Progenitor cell of endocrine pancreas (in vitro differentiated cells): Measurements from ENCODE around the gene GLIS1. TPM values are rescaled to one million over a fixed set of nuclear protein-coding genes. Genes with fewer than 3 reads are reported as not detected.

ENCODE experiments used
- DNase-seq: peaks from one replicate; pipeline ENCODE4 v3.0.0; 2021; ENCODE audit warnings: low spot score; ENCODE audit not compliant: unreplicated experiment
- H3K27ac Mint-ChIP-seq: 2 replicates; pipeline ENCODE4 v1.8.0; 2021; ENCODE audit warnings: mild to moderate bottlenecking, moderate library complexity, mixed read lengths
- H3K27me3 Mint-ChIP-seq: 2 replicates; pipeline ENCODE4 v1.8.0; 2021; ENCODE audit warnings: mixed read lengths
- H3K36me3 Mint-ChIP-seq: 2 replicates; pipeline ENCODE4 v1.8.0; 2022; ENCODE audit warnings: mixed read lengths; ENCODE audit not compliant: insufficient read depth
- H3K4me1 Mint-ChIP-seq: 2 replicates; pipeline ENCODE4 v1.8.0; 2021; ENCODE audit warnings: low read depth, mixed read lengths
- H3K4me3 Mint-ChIP-seq: 2 replicates; pipeline ENCODE4 v1.8.0; 2021; ENCODE audit warnings: low read depth, mild to moderate bottlenecking, moderate library complexity, mixed read lengths
- H3K9me3 Mint-ChIP-seq: 2 replicates; pipeline ENCODE4 v1.8.0; 2021; ENCODE audit warnings: low read depth, mixed read lengths
- total RNA-seq: library from RNA; stranded (reverse); gene quantifications from 2 replicates; pipeline ENCODE4 v1.2.1, GENCODE V29; 2021
- TF ChIP-seq, protein P1 (sequence below): fragments of 200-600 bp; sonication (generic); IDR thresholded peaks from one replicate; pipeline ENCODE4 v1.5.0; 2021; ENCODE audit warnings: antibody characterized with exemption, mild to moderate bottlenecking; ENCODE audit not compliant: unreplicated experiment

GLIS1 gene
- total RNA-seq, 1 donor from 2014 or later = not detected

DNA sequence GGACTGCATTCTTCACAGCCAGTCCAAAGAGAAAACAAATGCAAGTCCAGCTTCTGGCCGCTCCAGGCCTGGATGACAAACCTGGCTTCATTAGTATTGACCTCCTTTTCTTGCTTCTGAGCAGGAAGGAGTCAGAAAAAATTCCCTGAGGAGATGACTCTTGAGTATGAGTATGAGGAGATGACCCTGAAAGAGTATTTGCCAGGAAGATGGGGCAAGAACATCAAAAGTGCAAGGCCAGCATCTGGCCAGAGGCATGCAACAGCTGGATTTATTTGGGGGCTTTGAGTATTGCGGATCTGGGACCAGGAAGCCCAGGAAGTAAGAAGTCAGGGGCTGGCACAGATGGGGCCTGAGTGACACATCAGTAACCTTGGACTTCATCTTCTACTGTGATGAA lies 113.9 kb downstream of the GLIS1 start:
- H3K27me3 Mint-ChIP-seq = peaks cover 16% of the 10 kb centered on the region
- H3K4me1 Mint-ChIP-seq = peaks cover 2% of the 10 kb centered on the region
- TF ChIP-seq, protein P1, sequence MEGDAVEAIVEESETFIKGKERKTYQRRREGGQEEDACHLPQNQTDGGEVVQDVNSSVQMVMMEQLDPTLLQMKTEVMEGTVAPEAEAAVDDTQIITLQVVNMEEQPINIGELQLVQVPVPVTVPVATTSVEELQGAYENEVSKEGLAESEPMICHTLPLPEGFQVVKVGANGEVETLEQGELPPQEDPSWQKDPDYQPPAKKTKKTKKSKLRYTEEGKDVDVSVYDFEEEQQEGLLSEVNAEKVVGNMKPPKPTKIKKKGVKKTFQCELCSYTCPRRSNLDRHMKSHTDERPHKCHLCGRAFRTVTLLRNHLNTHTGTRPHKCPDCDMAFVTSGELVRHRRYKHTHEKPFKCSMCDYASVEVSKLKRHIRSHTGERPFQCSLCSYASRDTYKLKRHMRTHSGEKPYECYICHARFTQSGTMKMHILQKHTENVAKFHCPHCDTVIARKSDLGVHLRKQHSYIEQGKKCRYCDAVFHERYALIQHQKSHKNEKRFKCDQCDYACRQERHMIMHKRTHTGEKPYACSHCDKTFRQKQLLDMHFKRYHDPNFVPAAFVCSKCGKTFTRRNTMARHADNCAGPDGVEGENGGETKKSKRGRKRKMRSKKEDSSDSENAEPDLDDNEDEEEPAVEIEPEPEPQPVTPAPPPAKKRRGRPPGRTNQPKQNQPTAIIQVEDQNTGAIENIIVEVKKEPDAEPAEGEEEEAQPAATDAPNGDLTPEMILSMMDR = no peak
- no peak for DNase-seq
- H3K27ac Mint-ChIP-seq = no peak overlapping the region
- H3K4me3 Mint-ChIP-seq = no peak overlapping the region
- H3K9me3 Mint-ChIP-seq = no peaks in the 10 kb centered on the region
- H3K36me3 Mint-ChIP-seq = no peaks in the 10 kb centered on the region

DNA sequence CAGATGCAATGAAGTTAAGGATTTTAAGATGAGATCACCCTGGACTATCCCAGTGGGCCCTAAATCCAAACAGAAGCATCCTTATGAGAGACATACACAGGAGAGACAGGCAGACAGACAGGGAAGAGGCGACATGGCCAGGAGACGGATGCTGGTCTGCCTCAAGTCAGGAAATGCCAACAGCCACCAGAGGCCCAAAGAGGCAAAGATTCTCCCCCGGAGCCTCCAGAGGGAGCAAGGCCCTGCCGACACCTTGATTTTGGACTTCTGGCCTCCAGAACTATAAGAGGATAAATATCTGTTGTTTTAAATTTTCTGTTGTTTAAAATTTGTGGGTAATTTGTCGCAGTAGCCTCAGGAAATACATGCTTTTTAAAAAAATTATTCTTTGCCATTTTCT lies 116.4 kb downstream of the GLIS1 start:
- no peak for DNase-seq
- Mint-ChIP-seq H3K36me3 (no peaks in the 10 kb centered on the region), H3K27me3 (peaks cover 8% of the 10 kb centered on the region), H3K27ac (no peak overlapping the region), H3K4me1 (peaks cover 2% of the 10 kb centered on the region), H3K9me3 (no peaks in the 10 kb centered on the region), H3K4me3 (no peak overlapping the region)
- TF ChIP-seq, protein P1 = no peak

DNA sequence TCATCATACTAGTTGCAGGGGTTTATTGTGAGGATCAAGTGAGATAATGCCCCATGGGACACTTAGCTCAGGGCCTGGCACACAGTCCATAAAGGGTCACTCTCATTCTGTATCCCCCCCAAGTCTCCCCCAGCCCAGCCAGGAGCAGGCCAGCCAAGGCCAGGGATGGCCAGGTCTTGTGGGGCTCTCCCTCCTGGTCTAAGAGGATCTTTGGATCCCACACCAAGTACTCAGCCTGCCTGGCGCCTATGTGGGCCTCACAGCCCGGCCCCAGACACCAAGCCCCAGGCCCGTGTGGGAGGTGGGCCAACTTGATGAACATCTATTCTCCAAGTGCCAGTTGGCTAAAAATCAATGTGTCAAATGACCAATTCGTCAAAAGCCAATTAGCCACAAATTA lies 117.8 kb downstream of the GLIS1 start:
- TF ChIP-seq, protein P1 = no peak
- H3K27me3 Mint-ChIP-seq = no peaks in the 10 kb centered on the region
- DNase-seq = no peak
- no peak overlapping the region for H3K27ac Mint-ChIP-seq
- H3K4me3 Mint-ChIP-seq = no peak overlapping the region
- H3K4me1 Mint-ChIP-seq = peaks cover 2% of the 10 kb centered on the region
- no peaks in the 10 kb centered on the region for H3K9me3 Mint-ChIP-seq
- no peaks in the 10 kb centered on the region for H3K36me3 Mint-ChIP-seq

DNA sequence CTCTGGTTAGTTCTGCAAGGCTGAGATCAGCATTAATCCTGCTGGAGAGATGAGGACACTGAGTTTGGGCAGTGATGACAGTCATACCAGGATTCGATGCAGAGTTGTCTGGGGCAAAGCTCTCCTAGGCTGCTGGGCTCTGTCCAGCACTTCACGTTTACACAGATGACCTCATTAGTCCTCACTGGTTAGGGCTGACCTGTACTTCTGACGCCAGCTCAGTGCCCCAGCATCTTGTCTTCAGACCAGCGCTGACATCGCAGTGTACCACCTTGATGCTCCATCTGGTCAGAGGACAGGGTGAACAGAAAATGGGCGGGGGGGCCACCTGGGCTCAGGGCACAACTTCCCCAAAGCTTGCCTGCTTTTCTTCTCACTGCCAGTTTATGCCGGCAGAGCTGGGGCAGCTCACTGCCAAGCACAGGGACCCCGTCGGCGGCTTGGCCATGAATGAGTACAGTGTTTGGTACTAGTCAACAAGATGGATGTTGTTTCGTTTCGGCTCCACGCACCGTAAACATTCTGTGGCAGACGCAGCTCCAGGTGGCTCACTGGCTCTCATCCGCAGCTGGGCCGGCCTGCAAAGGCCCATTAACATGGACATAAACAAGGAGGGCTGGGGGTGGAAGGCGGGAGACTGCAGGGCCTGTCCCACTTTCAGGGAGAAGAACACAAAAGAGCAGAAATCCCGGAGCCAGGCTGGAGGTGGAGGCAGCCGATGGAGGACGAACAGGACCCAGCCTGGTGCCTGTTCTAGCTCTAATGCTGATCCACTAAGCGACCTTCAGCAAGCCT lies 118.7 kb downstream of the GLIS1 start:
- no peak for DNase-seq
- H3K27me3 Mint-ChIP-seq = no peaks in the 10 kb centered on the region
- no peak overlapping the region for H3K27ac Mint-ChIP-seq
- TF ChIP-seq, protein P1 = no peak
- no peak overlapping the region for H3K4me3 Mint-ChIP-seq
- no peaks in the 10 kb centered on the region for H3K36me3 Mint-ChIP-seq
- no peaks in the 10 kb centered on the region for H3K9me3 Mint-ChIP-seq
- H3K4me1 Mint-ChIP-seq = peaks cover 2% of the 10 kb centered on the region

DNA sequence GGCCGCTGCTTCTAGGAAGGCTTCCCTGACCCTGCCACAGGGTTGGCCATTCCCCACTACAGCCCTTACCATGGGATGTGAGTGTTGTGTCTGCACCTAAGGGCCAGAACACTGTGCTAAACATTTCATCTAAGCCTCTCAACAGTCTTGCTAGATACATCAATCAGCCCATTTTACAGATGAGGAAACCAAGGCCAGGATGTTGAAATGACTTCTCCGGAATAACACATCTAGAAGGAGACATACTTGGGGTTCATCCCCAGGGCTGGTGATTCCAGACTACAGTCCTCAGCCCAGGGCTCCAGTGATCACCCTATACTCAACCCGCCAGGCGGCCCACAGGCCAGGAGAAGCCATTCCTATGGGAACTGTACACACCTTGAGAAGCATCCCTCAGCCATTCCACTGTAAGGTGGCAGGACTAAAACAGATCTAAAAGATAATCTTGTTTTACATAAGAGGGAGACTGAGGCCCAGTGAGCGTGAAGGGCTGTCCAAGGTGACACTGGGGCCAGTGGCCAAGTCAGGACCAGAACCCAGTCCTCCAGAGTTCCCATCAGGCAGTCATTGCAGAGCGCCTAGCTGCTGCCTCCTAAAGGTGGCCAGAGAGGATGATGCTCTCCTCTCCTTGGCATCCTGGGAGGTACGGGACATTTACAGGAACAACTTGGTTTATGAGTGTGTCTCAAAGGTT lies 119.5 kb downstream of the GLIS1 start:
- TF ChIP-seq, protein P1 = no peak
- Mint-ChIP-seq H3K9me3 (no peaks in the 10 kb centered on the region), H3K36me3 (no peaks in the 10 kb centered on the region), H3K27ac (no peak overlapping the region), H3K27me3 (no peaks in the 10 kb centered on the region), H3K4me1 (peaks cover 2% of the 10 kb centered on the region), H3K4me3 (no peak overlapping the region)
- DNase-seq = no peak
